HEK293T (cell line): Measurements from ENCODE around the gene DDX5.
A peak's percentile ranks its signal among the peaks of the same experiment; 100 is the strongest.

ENCODE experiments used
- CTCF ChIA-PET: fragments of 350-600 bp; formaldehyde crosslinking; extraction: SDS; loops from one replicate; lab custom pipeline; 2021; ENCODE audit warnings: antibody characterized with exemption, inconsistent platforms; lab: Yijun Ruan, JAX
- POLR2A ChIA-PET: fragments of 350-600 bp; formaldehyde crosslinking; extraction: SDS; loops from one replicate; lab custom pipeline; 2020; ENCODE audit warnings: antibody characterized with exemption, inconsistent platforms; lab: Yijun Ruan, JAX
- DNase-seq: peaks from one replicate; pipeline ENCODE4 v3.0.0; 2012; ENCODE audit warnings: mixed read lengths; ENCODE audit errors: extremely low spot score
- ARNT ChIP-seq: fragments of 450-650 bp; IDR thresholded peaks from 2 replicates; pipeline ENCODE4 v1.6.1; 2017; ENCODE audit warnings: mild to moderate bottlenecking
- BHLHE40 ChIP-seq: fragments of 450-650 bp; IDR thresholded peaks from 2 replicates; pipeline ENCODE4 v1.6.1; 2016; ENCODE audit warnings: mild to moderate bottlenecking, moderate library complexity, borderline replicate concordance
- CTBP1 ChIP-seq: fragments of 450-650 bp; IDR thresholded peaks from 2 replicates; pipeline ENCODE4 v1.6.1; 2016; ENCODE audit warnings: borderline replicate concordance
- ELF4 ChIP-seq: fragments of 450-650 bp; IDR thresholded peaks from 2 replicates; pipeline ENCODE4 v1.6.1; 2017; ENCODE audit warnings: antibody characterized with exemption
- FOXA1 ChIP-seq: fragments of 450-650 bp; IDR thresholded peaks from 2 replicates; pipeline ENCODE4 v1.6.1; 2016; ENCODE audit warnings: mild to moderate bottlenecking
- FOXK2 ChIP-seq: fragments of 450-650 bp; IDR thresholded peaks from 2 replicates; pipeline ENCODE4 v1.6.1; 2016; ENCODE audit warnings: mild to moderate bottlenecking
- FOXM1 ChIP-seq: fragments of 450-650 bp; IDR thresholded peaks from 2 replicates; pipeline ENCODE4 v1.6.1; 2017; ENCODE audit warnings: mild to moderate bottlenecking, borderline replicate concordance
- HDGF ChIP-seq: fragments of 450-650 bp; IDR thresholded peaks from 2 replicates; pipeline ENCODE4 v1.6.1; 2017; ENCODE audit warnings: antibody characterized with exemption, borderline replicate concordance
- L3MBTL2 ChIP-seq: fragments of 450-650 bp; conservative IDR thresholded peaks from 2 replicates; pipeline ENCODE4 v1.6.1; 2016; ENCODE audit warnings: mild to moderate bottlenecking
- LEF1 ChIP-seq: fragments of 450-650 bp; IDR thresholded peaks from 2 replicates; pipeline ENCODE4 v1.6.1; 2017; ENCODE audit warnings: mild to moderate bottlenecking, borderline replicate concordance
- NFRKB ChIP-seq: fragments of 450-650 bp; IDR thresholded peaks from 2 replicates; pipeline ENCODE4 v1.6.1; 2016; ENCODE audit warnings: mild to moderate bottlenecking, moderate library complexity
- PKNOX1 ChIP-seq: fragments of 450-650 bp; IDR thresholded peaks from 2 replicates; pipeline ENCODE4 v1.6.1; 2016
- SP1 ChIP-seq: fragments of 450-650 bp; IDR thresholded peaks from 2 replicates; pipeline ENCODE4 v1.6.1; 2017
- SUZ12 ChIP-seq: fragments of 450-650 bp; IDR thresholded peaks from 2 replicates; pipeline ENCODE4 v1.6.1; 2016; ENCODE audit warnings: mild to moderate bottlenecking
- TARDBP ChIP-seq: fragments of 450-650 bp; IDR thresholded peaks from 2 replicates; pipeline ENCODE4 v1.6.1; 2016
- ZNF384 ChIP-seq: fragments of 450-650 bp; IDR thresholded peaks from 2 replicates; pipeline ENCODE4 v1.6.1; 2016

The DDX5 gene

GRCh38 chr17:64506201-64506575, at the start of gene DDX5:
TSS of gene DDX5 (minus strand) at chr17:64506289. CDS start at chr17:64506119, 170 bp downstream.
- DNase-seq = peak; percentile 95
- TF ChIP-seq CTBP1 = no peak
- TF ChIP-seq ELF4 = peak; percentile 89; the same call in 1 of the 2 replicates
- CTCF ChIA-PET = interaction anchor here (0.7 to 2.1 kb wide), 4 partner anchors 8 to 85 kb away, joined by 3 to 6 read pairs (median 4); no protein-coding TSS in a partner anchor
- POLR2A ChIA-PET = interaction anchor here (0.7 to 4.1 kb wide), 37 partner anchors 10 to 557 kb away, joined by 3 to 153 read pairs (median 4); partner anchors contain the start of genes LRRC37A3, POLG2 and SMURF2

GRCh38 chr17:64555281-64555680, 49.2 kb upstream of the DDX5 start:
- ChIA-PET POLR2A (interaction anchor here (0.8 kb wide), 1 partner anchor 48 kb away, joined by 3 read pairs; the partner anchor contains the start of gene CEP95), CTCF (interaction anchor here (0.6 kb wide), 1 partner anchor 86 kb away, joined by 5 read pairs; no protein-coding TSS in a partner anchor)
- TF ChIP-seq SUZ12 = no peak
- no peak for TF ChIP-seq SP1
- TF ChIP-seq HDGF = no peak
- TF ChIP-seq CTBP1 = no peak
- no peak for TF ChIP-seq PKNOX1
- no peak for TF ChIP-seq L3MBTL2
- TF ChIP-seq FOXK2 = no peak
- TF ChIP-seq ZNF384 = no peak
- no peak for TF ChIP-seq NFRKB
- no peak for TF ChIP-seq LEF1
- no peak for TF ChIP-seq FOXM1
- DNase-seq = no peak

GRCh38 chr17:64554028-64554637, 48.0 kb upstream of the DDX5 start:
- ChIA-PET CTCF (interaction anchor here (0.6 kb wide), 1 partner anchor 130 kb away, joined by 3 read pairs; no protein-coding TSS in a partner anchor), POLR2A (interaction anchor here (1.4 kb wide), 1 partner anchor 47 kb away, joined by 5 read pairs; the partner anchor contains the start of gene CEP95)
- TF ChIP-seq LEF1 = no peak
- no peak for DNase-seq

- CTCF ChIA-PET = no interaction called here
- POLR2A ChIA-PET = no interaction called here
- no peak for DNase-seq
- TF ChIP-seq PKNOX1 (no peak), ARNT (no peak), SP1 (no peak), LEF1 (no peak), CTBP1 (no peak), NFRKB (no peak), SUZ12 (no peak), HDGF (no peak), BHLHE40 (no peak), TARDBP (no peak), ZNF384 (no peak)
Measured at GRCh38 chr17:64551461-64551860, 45.4 kb upstream of the DDX5 start.

GRCh38 chr17:64547319-64547718, 41.2 kb upstream of the DDX5 start:
- POLR2A ChIA-PET = interaction anchor here (1.1 kb wide), 1 partner anchor 41 kb away, joined by 4 read pairs; the partner anchor contains the start of gene CEP95
- no peak for DNase-seq
- no peak for TF ChIP-seq ELF4
- TF ChIP-seq BHLHE40 = no peak
- TF ChIP-seq SUZ12 = no peak
- TF ChIP-seq SP1 = no peak
- TF ChIP-seq L3MBTL2 = no peak
- TF ChIP-seq NFRKB = no peak
- no peak for TF ChIP-seq FOXM1
- TF ChIP-seq FOXK2 = no peak
- TF ChIP-seq ARNT = no peak
- no peak for TF ChIP-seq TARDBP
- no peak for TF ChIP-seq HDGF
- TF ChIP-seq CTBP1 = no peak
- no peak for TF ChIP-seq LEF1
- TF ChIP-seq PKNOX1 = no peak
- TF ChIP-seq FOXA1 = no peak
- CTCF ChIA-PET = interaction anchor here (0.6 kb wide), 1 partner anchor 189 kb away, joined by 4 read pairs; no protein-coding TSS in a partner anchor

GRCh38 chr17:64546716-64547115, 40.6 kb upstream of the DDX5 start:
- DNase-seq = no peak
- ChIA-PET POLR2A (no interaction called here), CTCF (no interaction called here)
- no peak for TF ChIP-seq ELF4

GRCh38 chr17:64544742-64545141, 38.7 kb upstream of the DDX5 start:
- CTCF ChIA-PET = interaction anchor here (2.3 kb wide), 1 partner anchor 10 kb away, joined by 5 read pairs; no protein-coding TSS in a partner anchor
- no peak for DNase-seq
- TF ChIP-seq SP1 (no peak), CTBP1 (no peak), PKNOX1 (no peak)
- POLR2A ChIA-PET = interaction anchor here (1.0 kb wide), 1 partner anchor 38 kb away, joined by 3 read pairs; the partner anchor contains the start of genes CEP95 and DDX5
